GM06990 (cell line): Measurements from ENCODE around the gene TRPM2.

Experiments
- DNase-seq: peaks from one replicate; pipeline ENCODE4 v3.0.0-alpha.2; 2011; ENCODE audit not compliant: insufficient read length; ENCODE audit errors: extremely low read depth
- H3K27me3 ChIP-seq: replicated peaks from 2 replicates; pipeline ENCODE4 v1.6.0; 2011; ENCODE audit warnings: low read length; ENCODE audit not compliant: control insufficient read depth, insufficient read depth
- H3K36me3 ChIP-seq: 2 replicates; pipeline ENCODE4 v1.5.1; 2011; ENCODE audit warnings: low read length; ENCODE audit not compliant: control insufficient read depth, insufficient read depth
- H3K4me3 ChIP-seq: replicated peaks from 2 replicates; pipeline ENCODE4 v1.5.1; 2011; ENCODE audit warnings: low read depth, mild to moderate bottlenecking, control low read depth, low read length
- CTCF ChIP-seq: IDR thresholded peaks from 2 replicates; pipeline ENCODE4 v1.5.1; 2011; ENCODE audit warnings: low read length, control low read depth, mild to moderate bottlenecking, inconsistent platforms; ENCODE audit not compliant: insufficient read depth, poor library complexity, severe bottlenecking

Gene TRPM2

GRCh38 chr21:44461464-44462001, 108.1 kb downstream of the TRPM2 start:
- no peaks in the 10 kb centered on the region for H3K36me3 ChIP-seq
- H3K27me3 ChIP-seq = no peaks in the 10 kb centered on the region; the same call in 1 of the 2 replicates
- no peak for TF ChIP-seq CTCF
- DNase-seq = no peak
- no peak overlapping the region for H3K4me3 ChIP-seq

- Histone ChIP-seq H3K4me3 (no peak overlapping the region), H3K36me3 (no peaks in the 10 kb centered on the region), H3K27me3 (no peaks in the 10 kb centered on the region; the same call in 1 of the 2 replicates)
- DNase-seq = no peak
- TF ChIP-seq CTCF = no peak
These were observed 108.8 kb downstream of the TRPM2 start for GRCh38 chr21:44462086-44462833.

- no peak for DNase-seq
- Histone ChIP-seq H3K27me3 (no peaks in the 10 kb centered on the region; the same call in 1 of the 2 replicates), H3K4me3 (no peak overlapping the region)
These were observed 109.4 kb downstream of the TRPM2 start for GRCh38 chr21:44462834-44463200.

GRCh38 chr21:44463724-44464123, 110.3 kb downstream of the TRPM2 start:
- no peak for TF ChIP-seq CTCF
- no peak overlapping the region for H3K4me3 ChIP-seq
- H3K27me3 ChIP-seq = no peaks in the 10 kb centered on the region; the same call in 1 of the 2 replicates
- no peak for DNase-seq
- H3K36me3 ChIP-seq = no peaks in the 10 kb centered on the region

More at GRCh38 chr21:44462834-44463200, 109.4 kb downstream of the TRPM2 start:
- TF ChIP-seq CTCF = no peak
- no peaks in the 10 kb centered on the region for H3K36me3 ChIP-seq

GRCh38 chr21:44464351-44464750, 110.9 kb downstream of the TRPM2 start:
- no peak for TF ChIP-seq CTCF
- no peak for DNase-seq
- no peak overlapping the region for H3K4me3 ChIP-seq

More at GRCh38 chr21:44464351-44464750, 110.9 kb downstream of the TRPM2 start:
- Histone ChIP-seq H3K36me3 (no peaks in the 10 kb centered on the region), H3K27me3 (no peaks in the 10 kb centered on the region; the same call in 1 of the 2 replicates)
